ENCODE data around the gene DDR2.

Gene DDR2

GRCh38 chr1:162755306-162755705, 123.0 kb downstream of the DDR2 start:
- intact Hi-C loops (cut with DNase I; ENCODE audit: low total_unique reads), result no loop called here
- Histone ChIP-seq H3K4me3 (no peak overlapping the region), H3K4me1 (no peaks in the 10 kb centered on the region), H3K27ac (no peak overlapping the region), H3K9me3 (no peaks in the 10 kb centered on the region), H3K27me3 (no peaks in the 10 kb centered on the region), H3K36me3 (peaks cover 13 to 55% (median 53%) of the 10 kb centered on the region in 3 donors)
- no peak for TF ChIP-seq CTCF (IDR thresholded peaks at IDR 0.05)
- no peak for DNase-seq

- Histone ChIP-seq H3K4me3 (no peak overlapping the region), H3K4me1 (no peaks in the 10 kb centered on the region), H3K9me3 (no peaks in the 10 kb centered on the region), H3K36me3 (peaks cover 25 to 66% (median 64%) of the 10 kb centered on the region in 3 donors), H3K27ac (no peak overlapping the region), H3K27me3 (no peaks in the 10 kb centered on the region)
- TF ChIP-seq CTCF (IDR thresholded peaks at IDR 0.05), result no peak
- no peak for DNase-seq
- intact Hi-C loops (cut with DNase I; ENCODE audit: low total_unique reads), result no loop called here
Observed at GRCh38 chr1:162756523-162756922, 124.3 kb downstream of the DDR2 start.

GRCh38 chr1:162757476-162757875, 125.2 kb downstream of the DDR2 start:
- Histone ChIP-seq H3K4me1 (no peaks in the 10 kb centered on the region), H3K4me3 (no peak overlapping the region), H3K9me3 (no peaks in the 10 kb centered on the region), H3K27ac (no peak overlapping the region), H3K36me3 (peaks cover 26 to 72% (median 71%) of the 10 kb centered on the region in 3 donors), H3K27me3 (no peaks in the 10 kb centered on the region)
- TF ChIP-seq CTCF (IDR thresholded peaks at IDR 0.05), result no peak
- intact Hi-C loops (cut with DNase I; ENCODE audit: low total_unique reads), result no loop called here
- no peak for DNase-seq

- H3K4me3 ChIP-seq, result no peak overlapping the region
- H3K27ac ChIP-seq, result no peak overlapping the region
- H3K36me3 ChIP-seq, result peaks cover 29 to 57% (median 49%) of the 10 kb centered on the region in 3 donors
- no peaks in the 10 kb centered on the region for H3K27me3 ChIP-seq
- H3K4me1 ChIP-seq, result no peaks in the 10 kb centered on the region
- no peaks in the 10 kb centered on the region for H3K9me3 ChIP-seq
- no peak for TF ChIP-seq CTCF (IDR thresholded peaks at IDR 0.05)
- intact Hi-C loops (cut with DNase I; ENCODE audit: low total_unique reads), result no loop called here
- no peak for DNase-seq
Observed at GRCh38 chr1:162765788-162766187, 133.5 kb downstream of the DDR2 start.

- H3K27me3 ChIP-seq, result no peaks in the 10 kb centered on the region
- H3K27ac ChIP-seq, result peak overlapping the region in 1 of 2 donors; percentile 13
- peaks cover 48 to 74% (median 67%) of the 10 kb centered on the region in 3 donors for H3K36me3 ChIP-seq
- no peak for TF ChIP-seq CTCF (IDR thresholded peaks at IDR 0.05)
- intact Hi-C loops (cut with DNase I; ENCODE audit: low total_unique reads), result loop anchor here (10.0 kb wide), 1 partner anchor 158 kb away; no protein-coding TSS in a partner anchor
- H3K4me3 ChIP-seq, result no peak overlapping the region
- no peaks in the 10 kb centered on the region for H3K4me1 ChIP-seq
- H3K9me3 ChIP-seq, result no peaks in the 10 kb centered on the region
- peak in 1 of 2 donors; percentile 65 for DNase-seq
Observed at GRCh38 chr1:162772571-162773154, 140.4 kb downstream of the DDR2 start.
